ENCODE results near the gene L3MBTL2.

Gene L3MBTL2

GRCh38 chr22:41226723-41227655 is 21.9 kb downstream of the L3MBTL2 start:
- no peaks in the 10 kb centered on the region for H3K9me3 Mint-ChIP-seq
- H3K27me3 Mint-ChIP-seq (ENCODE audit: low read depth) = no peaks in the 10 kb centered on the region
- H3K4me3 Mint-ChIP-seq = no peak overlapping the region
- no peak for DNase-seq (ENCODE audit: low spot score)
- H3K27ac Mint-ChIP-seq = peak overlapping the region; percentile 12
- H3K36me3 Mint-ChIP-seq (ENCODE audit: low read depth) = peaks cover 18% of the 10 kb centered on the region
- no peaks in the 10 kb centered on the region for H3K4me1 Mint-ChIP-seq (ENCODE audit: low read depth)

- no peaks in the 10 kb centered on the region for H3K9me3 Mint-ChIP-seq
- H3K36me3 Mint-ChIP-seq (ENCODE audit: low read depth) = peaks cover 10% of the 10 kb centered on the region
- H3K27me3 Mint-ChIP-seq (ENCODE audit: low read depth) = no peaks in the 10 kb centered on the region
- H3K27ac Mint-ChIP-seq = no peak overlapping the region
- H3K4me3 Mint-ChIP-seq = no peak overlapping the region
- no peak for DNase-seq (ENCODE audit: low spot score)
- H3K4me1 Mint-ChIP-seq (ENCODE audit: low read depth) = no peaks in the 10 kb centered on the region
These were observed 24.1 kb downstream of the L3MBTL2 start for GRCh38 chr22:41229215-41229614.

DNA sequence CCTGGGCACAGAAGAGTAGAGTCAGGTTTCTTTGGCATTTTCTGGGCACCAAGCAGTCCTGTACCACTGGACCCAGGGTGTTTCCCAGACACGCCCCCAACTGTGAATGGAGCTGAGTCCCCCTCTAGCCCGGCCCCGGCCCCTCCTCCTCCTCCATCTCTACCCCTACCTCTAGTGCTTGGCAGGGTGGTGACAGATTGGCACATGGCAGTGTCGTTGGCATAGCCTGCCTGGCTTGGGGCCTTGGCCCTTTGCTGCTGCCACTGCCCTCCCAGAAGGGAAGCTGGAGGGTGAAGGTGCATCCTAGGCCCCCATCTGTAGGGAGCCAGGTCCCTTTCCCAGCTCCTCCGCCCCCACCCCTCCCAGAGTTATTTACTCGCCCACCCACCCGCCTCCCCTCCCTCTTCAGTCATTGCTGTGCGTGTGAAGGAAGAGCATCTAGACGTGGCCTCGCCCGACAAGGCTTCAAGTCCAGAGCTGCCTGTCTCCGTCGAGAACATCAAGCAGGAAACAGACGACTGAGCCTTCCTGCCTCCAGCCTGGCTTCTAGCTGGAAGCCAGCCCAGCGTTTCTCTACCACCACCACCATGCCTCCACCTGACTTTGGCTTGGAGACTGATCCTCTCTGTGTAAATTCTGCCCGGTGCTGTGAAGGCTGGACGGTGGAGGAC is 24.8 kb downstream of the L3MBTL2 start:
- no peaks in the 10 kb centered on the region for H3K9me3 Mint-ChIP-seq
- DNase-seq (ENCODE audit: low spot score) = no peak
- no peak overlapping the region for H3K27ac Mint-ChIP-seq
- H3K27me3 Mint-ChIP-seq (ENCODE audit: low read depth) = no peaks in the 10 kb centered on the region
- H3K4me3 Mint-ChIP-seq = no peak overlapping the region
- peaks cover 7% of the 10 kb centered on the region for H3K36me3 Mint-ChIP-seq (ENCODE audit: low read depth)
- H3K4me1 Mint-ChIP-seq (ENCODE audit: low read depth) = no peaks in the 10 kb centered on the region

DNA sequence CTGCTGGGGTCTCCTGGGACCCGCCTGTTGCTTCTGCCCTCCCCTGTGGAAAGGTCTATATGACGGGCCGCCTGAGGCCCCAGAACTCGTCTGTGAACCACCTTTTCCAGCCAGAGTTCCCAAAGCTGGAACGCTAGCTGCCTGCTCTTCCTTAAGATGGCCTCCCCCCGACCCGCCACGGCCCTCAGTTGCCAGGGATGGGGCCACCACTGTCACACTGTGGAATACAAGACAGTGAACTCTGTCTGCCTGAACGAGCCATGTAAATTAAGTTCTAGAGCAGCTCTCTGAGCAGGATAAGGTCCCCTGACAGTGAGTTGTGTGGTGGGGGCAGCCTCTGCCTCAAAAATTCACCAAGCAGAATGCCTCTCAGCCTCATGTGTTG is 25.3 kb downstream of the L3MBTL2 start:
- Mint-ChIP-seq H3K27me3 (ENCODE audit: low read depth) (no peaks in the 10 kb centered on the region), H3K27ac (no peak overlapping the region), H3K9me3 (no peaks in the 10 kb centered on the region)

DNA sequence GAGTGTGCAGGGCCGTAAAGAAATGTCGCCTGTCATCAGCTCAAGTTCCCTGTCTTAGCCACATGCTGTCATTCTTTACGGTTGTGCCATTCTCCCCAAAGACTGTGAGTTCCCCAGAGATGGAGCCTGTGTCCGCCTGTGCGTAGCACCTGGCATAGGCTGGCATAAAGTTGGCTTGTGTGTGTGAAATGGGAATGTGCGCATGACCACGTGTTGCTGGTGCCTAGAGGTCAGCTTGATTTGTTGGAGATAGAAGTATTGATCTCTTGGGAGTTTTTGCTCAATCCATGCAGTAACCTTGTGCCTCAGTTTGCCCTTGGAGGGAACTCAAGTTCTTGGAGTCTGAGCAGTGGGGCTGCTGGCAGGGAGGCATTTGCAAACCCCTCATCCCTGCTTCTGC is 26.3 kb downstream of the L3MBTL2 start:
- Mint-ChIP-seq H3K27me3 (ENCODE audit: low read depth) (no peaks in the 10 kb centered on the region), H3K27ac (no peak overlapping the region), H3K4me1 (ENCODE audit: low read depth) (no peaks in the 10 kb centered on the region), H3K4me3 (no peak overlapping the region), H3K9me3 (no peaks in the 10 kb centered on the region), H3K36me3 (ENCODE audit: low read depth) (peaks cover 5% of the 10 kb centered on the region)
- DNase-seq (ENCODE audit: low spot score) = no peak

More for the DNA sequence above, 25.3 kb downstream of the L3MBTL2 start:
- Mint-ChIP-seq H3K4me1 (ENCODE audit: low read depth) (no peaks in the 10 kb centered on the region), H3K36me3 (ENCODE audit: low read depth) (peaks cover 6% of the 10 kb centered on the region), H3K4me3 (no peak overlapping the region)
- no peak for DNase-seq (ENCODE audit: low spot score)

DNA sequence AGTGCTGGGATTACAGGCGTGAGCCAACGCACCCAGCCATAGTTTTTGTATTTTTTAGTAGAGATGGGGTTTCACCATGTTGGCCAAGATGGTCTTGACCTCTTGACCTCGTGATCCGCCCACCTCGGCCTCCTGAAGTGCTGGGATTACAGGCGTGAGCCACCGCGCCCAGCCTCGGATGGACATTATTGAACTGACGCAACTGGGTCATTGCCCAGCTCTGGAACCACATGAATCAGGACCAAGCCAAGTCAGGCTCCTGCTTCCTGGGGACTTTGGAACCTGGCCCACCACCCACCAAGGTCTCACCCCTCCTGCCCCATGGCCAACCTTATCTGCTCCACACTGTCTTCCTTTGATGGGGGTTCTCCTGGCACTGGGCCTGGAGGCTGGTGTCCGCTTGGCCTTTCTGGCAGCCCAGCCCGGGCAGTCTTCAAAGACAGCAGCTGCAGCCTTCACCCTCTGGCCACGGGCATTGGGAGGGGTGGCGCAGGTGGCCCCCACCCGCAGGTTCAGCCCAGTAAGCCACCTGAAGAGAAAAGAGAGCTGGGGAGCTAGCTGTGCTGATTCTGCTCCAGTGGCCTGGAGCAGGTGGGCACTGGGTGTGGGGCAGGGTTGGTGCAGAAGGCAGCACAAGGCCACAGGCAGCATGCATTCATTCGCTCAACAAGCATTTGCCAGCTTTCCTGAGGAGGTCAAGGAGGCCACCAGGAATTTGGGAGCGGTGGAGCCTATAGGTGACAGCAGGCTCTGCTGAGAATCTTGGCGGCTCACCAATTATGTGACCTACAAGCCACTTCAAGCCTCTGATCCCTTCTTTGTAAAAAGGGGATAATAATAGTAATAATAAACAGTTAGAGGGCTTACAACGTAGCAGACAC is 29.9 kb downstream of the L3MBTL2 start:
- Mint-ChIP-seq H3K27ac (no peak overlapping the region), H3K4me3 (no peak overlapping the region), H3K9me3 (no peaks in the 10 kb centered on the region), H3K4me1 (ENCODE audit: low read depth) (peaks cover 3% of the 10 kb centered on the region), H3K27me3 (ENCODE audit: low read depth) (peaks cover 3% of the 10 kb centered on the region), H3K36me3 (ENCODE audit: low read depth) (peaks cover 2% of the 10 kb centered on the region)
- DNase-seq (ENCODE audit: low spot score) = no peak

DNA sequence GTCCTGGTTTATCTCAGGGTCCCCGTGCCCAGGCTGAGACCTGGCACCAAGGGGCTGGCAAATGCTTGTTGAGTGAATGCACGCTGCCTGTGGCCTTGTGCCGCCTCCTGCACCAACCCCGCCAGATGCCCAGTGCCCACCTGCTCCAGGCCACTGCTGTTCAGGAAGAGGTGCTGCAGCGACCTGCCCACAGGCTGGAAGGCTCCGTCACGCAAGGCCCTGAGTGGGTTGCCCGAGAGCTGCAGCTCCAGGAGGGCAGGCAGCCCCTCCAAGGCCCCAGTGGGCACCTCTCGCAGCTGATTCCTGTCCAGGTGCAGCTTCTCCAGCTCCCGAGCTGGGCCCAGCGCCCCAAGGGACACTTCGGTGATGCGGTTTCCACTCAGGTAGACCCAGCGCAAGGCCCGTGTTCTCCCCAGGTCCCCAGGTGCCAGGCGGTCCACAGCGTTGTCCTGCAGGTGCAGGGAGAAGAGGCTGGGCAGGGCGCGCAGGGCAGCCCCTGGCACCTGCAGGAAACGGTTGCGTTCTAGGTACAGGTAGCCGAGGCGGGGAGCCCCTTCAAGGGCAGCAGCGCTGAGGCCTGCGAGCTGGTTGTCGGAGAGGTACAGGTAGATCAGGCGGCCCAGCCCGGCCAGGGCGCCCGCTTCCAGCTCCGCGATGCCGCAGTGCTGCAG is 32.1 kb downstream of the L3MBTL2 start:
- H3K27ac Mint-ChIP-seq = peak overlapping the region; percentile 49
- DNase-seq (ENCODE audit: low spot score) = no peak
- H3K36me3 Mint-ChIP-seq (ENCODE audit: low read depth) = no peaks in the 10 kb centered on the region
- peak overlapping the region; percentile 55 for H3K4me3 Mint-ChIP-seq
- no peaks in the 10 kb centered on the region for H3K9me3 Mint-ChIP-seq
- H3K4me1 Mint-ChIP-seq (ENCODE audit: low read depth) = peaks cover 3% of the 10 kb centered on the region
- H3K27me3 Mint-ChIP-seq (ENCODE audit: low read depth) = peaks cover 3% of the 10 kb centered on the region

- Mint-ChIP-seq H3K4me3 (peak overlapping the region; percentile 55), H3K27ac (no peak overlapping the region), H3K9me3 (no peaks in the 10 kb centered on the region), H3K4me1 (ENCODE audit: low read depth) (peaks cover 3% of the 10 kb centered on the region), H3K27me3 (ENCODE audit: low read depth) (peaks cover 3% of the 10 kb centered on the region), H3K36me3 (ENCODE audit: low read depth) (peaks cover 3% of the 10 kb centered on the region)
- peak; percentile 75 for DNase-seq (ENCODE audit: low spot score)
These were observed 32.8 kb downstream of the L3MBTL2 start for GRCh38 chr22:41237707-41238569.

DNA sequence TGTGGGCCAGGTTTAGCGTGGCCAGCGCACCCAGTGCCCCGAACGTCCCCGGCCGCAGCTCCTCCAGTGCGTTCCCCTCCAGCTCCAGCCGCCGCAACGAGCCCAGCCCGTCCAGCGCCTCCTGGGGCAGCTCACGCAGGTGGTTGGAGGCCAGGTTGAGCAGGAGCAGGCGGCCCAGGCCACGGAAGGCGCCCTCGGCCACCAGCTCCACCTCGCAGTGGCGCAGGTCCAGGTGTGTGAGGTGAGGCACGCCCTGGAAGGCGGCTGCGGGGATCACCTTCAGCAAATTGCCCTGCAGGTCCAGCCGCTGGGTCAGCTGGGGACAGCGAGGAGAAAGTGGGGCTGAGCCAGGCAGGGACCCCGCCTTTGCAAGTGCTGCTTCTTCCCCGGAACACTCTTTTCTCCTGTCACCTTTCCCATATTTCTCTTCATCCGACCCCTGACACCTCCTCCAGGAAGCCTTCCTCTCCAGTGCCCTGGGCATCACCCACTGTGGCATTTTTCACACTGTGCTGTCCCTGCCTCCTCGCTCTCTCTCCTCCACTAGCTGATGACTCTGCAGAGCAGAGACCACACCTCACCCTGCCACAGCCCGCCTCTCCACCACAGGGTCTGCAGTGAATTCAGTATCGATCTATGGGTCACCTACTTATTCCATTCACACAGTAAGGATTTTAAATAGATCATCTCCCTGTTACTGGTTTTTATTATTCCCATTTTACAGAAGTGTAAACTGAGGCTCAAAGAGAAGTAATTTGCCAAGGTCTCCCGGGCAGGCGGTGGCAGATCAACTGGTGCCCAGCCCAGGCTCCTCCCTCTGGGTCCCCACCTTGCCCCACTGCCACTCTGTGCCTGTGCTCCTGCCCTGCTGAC is 33.7 kb downstream of the L3MBTL2 start:
- peak overlapping the region; percentile 65 for H3K27ac Mint-ChIP-seq
- peaks cover 3% of the 10 kb centered on the region for H3K36me3 Mint-ChIP-seq (ENCODE audit: low read depth)
- H3K4me1 Mint-ChIP-seq (ENCODE audit: low read depth) = peaks cover 3% of the 10 kb centered on the region
- no peak for DNase-seq (ENCODE audit: low spot score)
- peak overlapping the region; percentile 85 for H3K4me3 Mint-ChIP-seq
- no peaks in the 10 kb centered on the region for H3K9me3 Mint-ChIP-seq
- H3K27me3 Mint-ChIP-seq (ENCODE audit: low read depth) = peaks cover 3% of the 10 kb centered on the region

- H3K9me3 Mint-ChIP-seq = no peaks in the 10 kb centered on the region
- H3K4me1 Mint-ChIP-seq (ENCODE audit: low read depth) = peaks cover 3% of the 10 kb centered on the region
- no peak for DNase-seq (ENCODE audit: low spot score)
- peaks cover 3% of the 10 kb centered on the region for H3K27me3 Mint-ChIP-seq (ENCODE audit: low read depth)
- H3K4me3 Mint-ChIP-seq = no peak overlapping the region
- no peak overlapping the region for H3K27ac Mint-ChIP-seq
- H3K36me3 Mint-ChIP-seq (ENCODE audit: low read depth) = peaks cover 4% of the 10 kb centered on the region
These were observed 34.5 kb downstream of the L3MBTL2 start for GRCh38 chr22:41239443-41240128.

DNA sequence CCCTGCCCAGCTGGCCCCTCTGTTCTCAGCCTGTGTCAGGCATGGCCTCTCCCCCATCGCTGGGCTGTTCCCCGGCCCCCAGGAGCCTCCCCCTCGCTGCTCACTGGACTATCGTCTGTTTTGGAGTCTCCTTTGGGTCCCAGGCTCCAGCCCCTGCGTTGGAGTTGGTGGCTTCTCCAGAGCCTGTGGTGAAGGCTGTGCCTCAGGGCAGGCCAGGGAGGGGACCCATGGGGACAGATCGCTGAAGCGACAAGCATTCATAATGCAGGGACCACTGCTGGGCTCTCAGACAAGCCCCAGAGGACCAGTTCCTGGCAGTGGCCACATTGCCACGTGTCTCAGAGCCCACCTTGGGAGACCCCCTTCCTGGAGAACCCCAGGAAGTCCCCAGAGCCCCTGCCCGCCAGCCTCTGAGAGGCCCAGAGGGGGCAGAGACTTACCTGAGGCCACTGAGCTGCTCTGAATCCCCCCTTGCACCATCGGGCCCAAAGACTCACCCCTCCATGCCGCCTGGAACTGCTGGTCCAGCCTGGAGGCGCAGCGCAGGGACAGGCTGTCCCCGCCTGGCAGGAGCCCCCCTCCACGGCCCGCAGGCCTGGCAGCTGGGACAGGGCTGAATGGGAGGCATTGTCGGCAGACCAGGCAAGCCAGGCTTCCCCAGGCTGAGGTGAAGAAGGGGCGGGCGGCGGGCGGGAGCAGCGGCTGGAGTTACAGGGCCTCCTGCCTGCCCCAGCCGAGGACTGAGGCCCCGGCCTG is 35.4 kb downstream of the L3MBTL2 start, which contains the start of gene CHADL:
TSS of gene CHADL (minus strand) at position 555 of the 756 bp plus-strand sequence. CDS start at position 505, 50 bp downstream.
- H3K36me3 Mint-ChIP-seq (ENCODE audit: low read depth) = peaks cover 4% of the 10 kb centered on the region
- no peak within 1 kb of the TSS for H3K27ac Mint-ChIP-seq
- H3K4me1 Mint-ChIP-seq (ENCODE audit: low read depth) = peaks cover 3% of the 10 kb centered on the region
- no peak within 1 kb of the TSS for H3K4me3 Mint-ChIP-seq
- peaks cover 3% of the 10 kb centered on the region for H3K27me3 Mint-ChIP-seq (ENCODE audit: low read depth)
- no peaks in the 10 kb centered on the region for H3K9me3 Mint-ChIP-seq
- no peak for DNase-seq (ENCODE audit: low spot score)
